Measurements from ENCODE around the gene COX6A2. TPM values are rescaled to one million over a fixed set of nuclear protein-coding genes. Genes with fewer than 3 reads are reported as not detected.

The COX6A2 gene
- total RNA-seq, 1 donor from 2014 or later = not detected

DNA sequence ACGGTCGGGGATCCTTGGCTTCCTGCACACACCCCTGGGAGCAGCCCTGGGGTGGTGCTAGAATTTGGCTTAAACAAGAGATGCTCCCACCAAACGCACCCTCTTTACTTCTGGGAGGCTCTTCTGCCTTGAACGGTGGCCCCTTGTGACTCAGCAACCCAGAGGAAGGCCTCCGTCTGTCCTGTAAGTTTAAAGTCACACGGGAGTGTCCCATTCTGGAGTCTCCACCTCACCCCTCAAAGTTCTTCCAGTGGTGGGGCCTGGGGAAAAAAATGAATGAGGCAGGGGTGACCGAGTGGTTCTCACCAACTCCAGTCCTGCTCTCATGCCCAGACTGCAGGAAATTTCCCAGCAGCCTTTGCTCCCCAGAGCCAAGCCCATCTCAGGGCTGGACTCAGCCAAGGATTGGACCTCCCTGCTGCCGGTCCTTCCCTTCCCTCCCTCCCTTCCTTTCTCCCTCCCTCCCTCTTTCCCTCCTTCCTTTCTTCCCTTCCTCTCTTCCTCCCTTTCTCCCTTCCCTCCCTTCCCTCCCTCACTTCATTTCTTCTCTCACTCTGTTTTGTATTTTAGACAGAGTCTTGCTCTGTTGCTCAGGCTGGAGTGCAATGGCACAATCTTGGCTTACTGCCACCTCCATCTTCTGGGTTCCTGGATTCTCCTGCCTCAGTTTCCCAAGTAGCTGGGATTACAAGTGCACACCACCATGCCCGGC is 23.7 kb downstream of the COX6A2 start:
- Histone ChIP-seq H3K79me2 (ENCODE audit: insufficient read depth, low read length) (no peaks in the 10 kb centered on the region), H4K20me1 (ENCODE audit: insufficient read depth, low read length) (no peaks in the 10 kb centered on the region), H3K9ac (ENCODE audit: low read length) (no peak overlapping the region)

DNA sequence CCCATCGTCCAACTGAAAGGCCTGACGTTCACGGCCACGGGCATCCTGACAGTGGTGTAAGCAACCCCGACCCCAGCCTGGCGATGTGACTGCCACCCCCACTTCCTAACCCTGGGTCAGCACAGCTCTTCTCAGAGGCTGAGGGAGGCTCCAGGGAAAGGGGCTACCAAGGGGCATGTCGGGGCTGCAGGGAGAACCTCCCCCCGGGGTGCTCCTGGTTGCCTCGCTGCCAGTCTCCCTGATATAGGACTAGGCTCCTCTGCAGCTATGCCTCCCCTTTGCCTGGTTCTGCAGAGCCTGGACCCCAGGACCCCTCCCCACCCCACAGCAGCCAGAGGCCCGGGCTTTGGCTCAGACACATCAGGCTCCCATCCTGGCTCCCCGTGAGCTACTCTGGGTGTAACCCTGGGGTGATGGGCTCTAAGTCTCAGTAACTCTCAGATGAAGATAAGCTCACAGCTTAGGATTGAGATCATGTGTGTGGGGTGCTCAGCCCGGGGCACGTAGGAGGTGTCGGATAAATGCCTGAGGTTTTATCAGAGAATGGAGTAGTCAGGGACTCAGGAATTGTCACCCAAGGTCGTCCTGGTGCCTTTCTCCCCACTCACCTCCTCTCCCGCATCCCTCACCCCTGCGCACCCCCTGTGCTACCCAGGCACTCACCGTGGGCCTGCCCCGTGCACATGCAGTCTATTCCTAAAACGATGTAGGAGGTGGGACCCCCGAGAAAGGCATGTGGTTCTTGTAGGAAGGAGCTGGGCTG is 24.4 kb downstream of the COX6A2 start:
- H3K4me2 ChIP-seq (ENCODE audit: low read length) = no peak overlapping the region
- FAIRE-seq (no peak), DNase-seq (ENCODE audit: low read depth) (no peak)
- H3K9me3 Mint-ChIP-seq (ENCODE audit: unreplicated experiment) = peaks cover 10% of the 10 kb centered on the region
- no peaks in the 10 kb centered on the region for H3K4me1 ChIP-seq (ENCODE audit: insufficient read depth, low read length)
- no peaks in the 10 kb centered on the region for H4K20me1 ChIP-seq (ENCODE audit: insufficient read depth, low read length)
- TF ChIP-seq, protein P1, sequence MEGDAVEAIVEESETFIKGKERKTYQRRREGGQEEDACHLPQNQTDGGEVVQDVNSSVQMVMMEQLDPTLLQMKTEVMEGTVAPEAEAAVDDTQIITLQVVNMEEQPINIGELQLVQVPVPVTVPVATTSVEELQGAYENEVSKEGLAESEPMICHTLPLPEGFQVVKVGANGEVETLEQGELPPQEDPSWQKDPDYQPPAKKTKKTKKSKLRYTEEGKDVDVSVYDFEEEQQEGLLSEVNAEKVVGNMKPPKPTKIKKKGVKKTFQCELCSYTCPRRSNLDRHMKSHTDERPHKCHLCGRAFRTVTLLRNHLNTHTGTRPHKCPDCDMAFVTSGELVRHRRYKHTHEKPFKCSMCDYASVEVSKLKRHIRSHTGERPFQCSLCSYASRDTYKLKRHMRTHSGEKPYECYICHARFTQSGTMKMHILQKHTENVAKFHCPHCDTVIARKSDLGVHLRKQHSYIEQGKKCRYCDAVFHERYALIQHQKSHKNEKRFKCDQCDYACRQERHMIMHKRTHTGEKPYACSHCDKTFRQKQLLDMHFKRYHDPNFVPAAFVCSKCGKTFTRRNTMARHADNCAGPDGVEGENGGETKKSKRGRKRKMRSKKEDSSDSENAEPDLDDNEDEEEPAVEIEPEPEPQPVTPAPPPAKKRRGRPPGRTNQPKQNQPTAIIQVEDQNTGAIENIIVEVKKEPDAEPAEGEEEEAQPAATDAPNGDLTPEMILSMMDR (IDR thresholded peaks at IDR 0.05; ENCODE audit: insufficient read depth, low read depth, low read length) = no peak
- TF ChIP-seq EZH2 (IDR thresholded peaks at IDR 0.05; ENCODE audit: insufficient read depth, low read length) = no peak
- H3K4me1 Mint-ChIP-seq (ENCODE audit: low read depth, unreplicated experiment) = no peaks in the 10 kb centered on the region
- no peaks in the 10 kb centered on the region for H3K36me3 ChIP-seq (ENCODE audit: insufficient read depth, low read length)
- no peak overlapping the region for H3K9ac ChIP-seq (ENCODE audit: low read length)
- H2AFZ ChIP-seq (ENCODE audit: low read depth, low read length) = no peak overlapping the region
- H3K36me3 Mint-ChIP-seq (ENCODE audit: low read depth, unreplicated experiment) = peaks cover 2% of the 10 kb centered on the region
- H3K4me3 Mint-ChIP-seq (ENCODE audit: unreplicated experiment) = no peak overlapping the region
- H3K27ac ChIP-seq (ENCODE audit: low read depth, low read length) = no peak overlapping the region
- no peak overlapping the region for H3K4me3 ChIP-seq (ENCODE audit: insufficient read depth, low read depth, low read length)
- peaks cover 2% of the 10 kb centered on the region for H3K9me3 ChIP-seq (ENCODE audit: insufficient read depth, low read depth, low read length)
- no peak overlapping the region for H3K27ac Mint-ChIP-seq (ENCODE audit: unreplicated experiment)
- H3K27me3 Mint-ChIP-seq (ENCODE audit: low read depth, unreplicated experiment) = peaks cover 25% of the 10 kb centered on the region
- no peaks in the 10 kb centered on the region for H3K79me2 ChIP-seq (ENCODE audit: insufficient read depth, low read length)
- H3K27me3 ChIP-seq (ENCODE audit: insufficient read depth, low read length) = no peaks in the 10 kb centered on the region

More for the DNA sequence above, 23.7 kb downstream of the COX6A2 start:
- peaks cover 2% of the 10 kb centered on the region for H3K9me3 ChIP-seq (ENCODE audit: insufficient read depth, low read depth, low read length)
- Mint-ChIP-seq H3K4me3 (ENCODE audit: unreplicated experiment) (no peak overlapping the region), H3K9me3 (ENCODE audit: unreplicated experiment) (peaks cover 6% of the 10 kb centered on the region), H3K4me1 (ENCODE audit: low read depth, unreplicated experiment) (no peaks in the 10 kb centered on the region), H3K27ac (ENCODE audit: unreplicated experiment) (no peak overlapping the region), H3K27me3 (ENCODE audit: low read depth, unreplicated experiment) (peaks cover 28% of the 10 kb centered on the region), H3K36me3 (ENCODE audit: low read depth, unreplicated experiment) (no peaks in the 10 kb centered on the region)
- no peak overlapping the region for H2AFZ ChIP-seq (ENCODE audit: low read depth, low read length)
- H3K4me3 ChIP-seq (ENCODE audit: insufficient read depth, low read depth, low read length) = no peak overlapping the region
- FAIRE-seq (no peak), DNase-seq (ENCODE audit: low read depth) (no peak)
- H3K36me3 ChIP-seq (ENCODE audit: insufficient read depth, low read length) = no peaks in the 10 kb centered on the region
- no peaks in the 10 kb centered on the region for H3K4me1 ChIP-seq (ENCODE audit: insufficient read depth, low read length)
- no peaks in the 10 kb centered on the region for H3K27me3 ChIP-seq (ENCODE audit: insufficient read depth, low read length)
- no peak for TF ChIP-seq EZH2 (IDR thresholded peaks at IDR 0.05; ENCODE audit: insufficient read depth, low read length)
- TF ChIP-seq, protein P1 (IDR thresholded peaks at IDR 0.05; ENCODE audit: insufficient read depth, low read depth, low read length) = no peak
- no peak overlapping the region for H3K4me2 ChIP-seq (ENCODE audit: low read length)
- no peak overlapping the region for H3K27ac ChIP-seq (ENCODE audit: low read depth, low read length)
